Transverse colon (tissue), 3 donors: Measurements from ENCODE around the gene SDK1.

Source experiments
- CTCF ChIP-seq, 5 experiments: fragments of 200-600 bp in 3 of 5; fragments of 450-650 bp in 2 of 5; sonication (generic) in 3 of 5; IDR thresholded peaks; 1 replicate in 2 of 5; 2 replicates in 3 of 5; pipeline ENCODE4 v1.5.1; 2016 to 2017; ENCODE audit warnings: antibody characterized with exemption in 5 of 5, inconsistent platforms in 3 of 5, mild to moderate bottlenecking in 2 of 5, moderate library complexity in 1 of 5
- EP300 ChIP-seq: sonication (generic); formaldehyde crosslinking; IDR thresholded peaks from one replicate; pipeline ENCODE4 v1.6.1; 2017; ENCODE audit warnings: antibody characterized with exemption, low read depth
- POLR2A ChIP-seq: fragments of 450-650 bp; IDR thresholded peaks from one replicate; pipeline ENCODE4 v1.6.1; 2016; ENCODE audit warnings: antibody characterized with exemption, mild to moderate bottlenecking, moderate library complexity

GRCh38 chr7:4246536-4246935 is 945.5 kb downstream of the SDK1 start:
- no peak for TF ChIP-seq EP300
- TF ChIP-seq CTCF (IDR thresholded peaks at IDR 0.05), result no peak
- TF ChIP-seq POLR2A, result no peak
